SK-N-SH treated with all-trans-retinoic acid at 6 μM for 48 hours (cell line): ENCODE results near the gene DNAI7.
A peak's percentile ranks its signal among the peaks of the same experiment; 100 is the strongest.

Source experiments
- ATAC-seq: fragments of 200-7000 bp; cut with Tn5 transposase; 3 replicates; pipeline ENCODE4 v1.9.1; 2020; ENCODE audit warnings: mild to moderate bottlenecking, moderate library complexity
- ARNTL ChIP-seq: fragments of 450-650 bp; formaldehyde crosslinking; IDR thresholded peaks from 2 replicates; pipeline ENCODE4 v1.5.0; 2020; ENCODE audit warnings: low read depth, mild to moderate bottlenecking, moderate library complexity, borderline replicate concordance
- BACH2 ChIP-seq: fragments of 250-450 bp; sonication (Bioruptor Pico); IDR thresholded peaks from 2 replicates; pipeline ENCODE4 v1.9.0; 2021; ENCODE audit warnings: mild to moderate bottlenecking, borderline replicate concordance
- CREB5 ChIP-seq: fragments of 250-450 bp; sonication (Bioruptor Pico); IDR thresholded peaks from 2 replicates; pipeline ENCODE4 v1.5.1; 2020; ENCODE audit warnings: low read depth, mild to moderate bottlenecking, moderate library complexity
- CSDC2 ChIP-seq: fragments of 250-450 bp; sonication (Bioruptor Pico); IDR thresholded peaks from 2 replicates; pipeline ENCODE4 v1.5.0; 2020; ENCODE audit warnings: mild to moderate bottlenecking, moderate library complexity
- ESRRG ChIP-seq: fragments of 250-450 bp; sonication (Bioruptor Pico); IDR thresholded peaks from 2 replicates; pipeline ENCODE4 v1.6.1; 2021; ENCODE audit warnings: mild to moderate bottlenecking
- GLIS3 ChIP-seq: fragments of 250-450 bp; sonication (Bioruptor Pico); IDR thresholded peaks from 2 replicates; pipeline ENCODE4 v1.5.0; 2020; ENCODE audit warnings: mild to moderate bottlenecking, moderate library complexity
- ISL1 ChIP-seq: fragments of 250-450 bp; sonication (Bioruptor Pico); IDR thresholded peaks from 2 replicates; pipeline ENCODE4 v2.1.2; 2022; ENCODE audit warnings: mild to moderate bottlenecking, moderate library complexity
- OSR1 ChIP-seq: fragments of 250-450 bp; sonication (Bioruptor Pico); IDR thresholded peaks from 2 replicates; pipeline ENCODE4 v1.8.0; 2022; ENCODE audit warnings: moderate library complexity, mild to moderate bottlenecking, inconsistent platforms
- PATZ1 ChIP-seq: fragments of 250-450 bp; sonication (Bioruptor Pico); IDR thresholded peaks from 2 replicates; pipeline ENCODE4 v1.8.0; 2020; ENCODE audit warnings: mild to moderate bottlenecking, moderate library complexity, borderline replicate concordance
- PPARA ChIP-seq: fragments of 250-450 bp; sonication (Bioruptor Pico); IDR thresholded peaks from 2 replicates; pipeline ENCODE4 v1.5.0; 2020; ENCODE audit warnings: mild to moderate bottlenecking, borderline replicate concordance
- RARB ChIP-seq: fragments of 250-450 bp; sonication (Bioruptor Pico); IDR thresholded peaks from 2 replicates; pipeline ENCODE4 v1.8.0; 2021; ENCODE audit warnings: mild to moderate bottlenecking, moderate library complexity
- SNAI2 ChIP-seq: fragments of 250-450 bp; sonication (Bioruptor Pico); IDR thresholded peaks from 2 replicates; pipeline ENCODE4 v1.5.0; 2020; ENCODE audit warnings: mild to moderate bottlenecking, moderate library complexity
- TCF4 ChIP-seq: fragments of 250-450 bp; sonication (Bioruptor Pico); IDR thresholded peaks from 2 replicates; pipeline ENCODE4 v1.8.0; 2021; ENCODE audit warnings: mild to moderate bottlenecking, moderate library complexity, borderline replicate concordance
- ZC3H10 ChIP-seq: fragments of 250-450 bp; sonication (Bioruptor Pico); IDR thresholded peaks from 2 replicates; pipeline ENCODE4 v1.5.1; 2021; ENCODE audit warnings: mild to moderate bottlenecking, moderate library complexity
- ZFP3 ChIP-seq: fragments of 250-450 bp; sonication (Bioruptor Pico); IDR thresholded peaks from 2 replicates; pipeline ENCODE4 v1.5.0; 2020; ENCODE audit warnings: mild to moderate bottlenecking, moderate library complexity
- ZFP30 ChIP-seq: fragments of 450-650 bp; formaldehyde crosslinking; IDR thresholded peaks from 2 replicates; pipeline ENCODE4 v1.5.0; 2022; ENCODE audit warnings: mild to moderate bottlenecking, moderate library complexity
- ZNF565 ChIP-seq: fragments of 450-650 bp; formaldehyde crosslinking; conservative IDR thresholded peaks from 2 replicates; pipeline ENCODE4 v1.5.0; 2020; ENCODE audit warnings: low read depth, mild to moderate bottlenecking, moderate library complexity
- ZNF70 ChIP-seq: fragments of 450-650 bp; formaldehyde crosslinking; IDR thresholded peaks from 2 replicates; pipeline ENCODE4 v1.5.0; 2020; ENCODE audit warnings: mild to moderate bottlenecking, moderate library complexity
- ZNF8 ChIP-seq: fragments of 450-650 bp; formaldehyde crosslinking; IDR thresholded peaks from 2 replicates; pipeline ENCODE4 v1.5.0; 2020; ENCODE audit warnings: mild to moderate bottlenecking, moderate library complexity
- TF ChIP-seq, protein P1 (sequence below): fragments of 250-450 bp; sonication (Bioruptor Pico); IDR thresholded peaks from 2 replicates; pipeline ENCODE4 v1.5.1; 2021; ENCODE audit warnings: mild to moderate bottlenecking, moderate library complexity
- TF ChIP-seq, protein P2 (sequence below): fragments of 250-450 bp; sonication (Bioruptor Pico); IDR thresholded peaks from 2 replicates; pipeline ENCODE4 v1.5.0; 2020; ENCODE audit warnings: mild to moderate bottlenecking, moderate library complexity

The DNAI7 gene

DNA sequence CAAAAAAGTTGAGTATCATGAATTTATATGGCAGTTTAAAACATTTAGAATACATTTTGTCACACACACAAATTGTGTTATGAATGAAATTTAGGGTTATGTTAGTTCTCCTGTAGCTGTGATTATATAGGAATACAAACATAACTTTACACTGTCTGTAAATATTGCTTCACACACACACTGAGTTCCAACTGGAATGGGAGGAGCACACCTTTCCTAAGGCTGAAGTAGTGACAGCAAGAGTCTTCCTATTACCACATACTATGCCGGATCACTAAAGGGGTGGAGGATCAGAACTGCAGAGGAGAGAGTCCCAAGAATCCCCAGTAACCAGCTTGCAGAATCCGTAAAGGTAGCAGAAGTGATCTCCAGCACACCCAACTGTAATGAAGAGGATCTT lies 63.7 kb downstream of the DNAI7 start:
- TF ChIP-seq OSR1 (CRISPR knock-in tag) (no peak), GLIS3 (no peak), ZFP3 (CRISPR knock-in tag) (no peak), ZNF70 (CRISPR knock-in tag) (no peak), SNAI2 (CRISPR knock-in tag) (no peak), RARB (CRISPR knock-in tag) (no peak), ISL1 (no peak), CSDC2 (CRISPR knock-in tag) (no peak), ZNF565 (no peak), PPARA (CRISPR knock-in tag) (no peak), ARNTL (CRISPR knock-in tag) (no peak), TCF4 (CRISPR knock-in tag) (no peak), PATZ1 (CRISPR knock-in tag) (no peak), ZNF8 (CRISPR knock-in tag) (no peak), ESRRG (CRISPR knock-in tag) (no peak), ZC3H10 (no peak)
- TF ChIP-seq, protein P1, sequence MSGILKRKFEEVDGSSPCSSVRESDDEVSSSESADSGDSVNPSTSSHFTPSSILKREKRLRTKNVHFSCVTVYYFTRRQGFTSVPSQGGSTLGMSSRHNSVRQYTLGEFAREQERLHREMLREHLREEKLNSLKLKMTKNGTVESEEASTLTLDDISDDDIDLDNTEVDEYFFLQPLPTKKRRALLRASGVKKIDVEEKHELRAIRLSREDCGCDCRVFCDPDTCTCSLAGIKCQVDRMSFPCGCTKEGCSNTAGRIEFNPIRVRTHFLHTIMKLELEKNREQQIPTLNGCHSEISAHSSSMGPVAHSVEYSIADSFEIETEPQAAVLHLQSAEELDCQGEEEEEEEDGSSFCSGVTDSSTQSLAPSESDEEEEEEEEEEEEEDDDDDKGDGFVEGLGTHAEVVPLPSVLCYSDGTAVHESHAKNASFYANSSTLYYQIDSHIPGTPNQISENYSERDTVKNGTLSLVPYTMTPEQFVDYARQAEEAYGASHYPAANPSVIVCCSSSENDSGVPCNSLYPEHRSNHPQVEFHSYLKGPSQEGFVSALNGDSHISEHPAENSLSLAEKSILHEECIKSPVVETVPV (CRISPR knock-in tag) = no peak
- TF ChIP-seq, protein P2, sequence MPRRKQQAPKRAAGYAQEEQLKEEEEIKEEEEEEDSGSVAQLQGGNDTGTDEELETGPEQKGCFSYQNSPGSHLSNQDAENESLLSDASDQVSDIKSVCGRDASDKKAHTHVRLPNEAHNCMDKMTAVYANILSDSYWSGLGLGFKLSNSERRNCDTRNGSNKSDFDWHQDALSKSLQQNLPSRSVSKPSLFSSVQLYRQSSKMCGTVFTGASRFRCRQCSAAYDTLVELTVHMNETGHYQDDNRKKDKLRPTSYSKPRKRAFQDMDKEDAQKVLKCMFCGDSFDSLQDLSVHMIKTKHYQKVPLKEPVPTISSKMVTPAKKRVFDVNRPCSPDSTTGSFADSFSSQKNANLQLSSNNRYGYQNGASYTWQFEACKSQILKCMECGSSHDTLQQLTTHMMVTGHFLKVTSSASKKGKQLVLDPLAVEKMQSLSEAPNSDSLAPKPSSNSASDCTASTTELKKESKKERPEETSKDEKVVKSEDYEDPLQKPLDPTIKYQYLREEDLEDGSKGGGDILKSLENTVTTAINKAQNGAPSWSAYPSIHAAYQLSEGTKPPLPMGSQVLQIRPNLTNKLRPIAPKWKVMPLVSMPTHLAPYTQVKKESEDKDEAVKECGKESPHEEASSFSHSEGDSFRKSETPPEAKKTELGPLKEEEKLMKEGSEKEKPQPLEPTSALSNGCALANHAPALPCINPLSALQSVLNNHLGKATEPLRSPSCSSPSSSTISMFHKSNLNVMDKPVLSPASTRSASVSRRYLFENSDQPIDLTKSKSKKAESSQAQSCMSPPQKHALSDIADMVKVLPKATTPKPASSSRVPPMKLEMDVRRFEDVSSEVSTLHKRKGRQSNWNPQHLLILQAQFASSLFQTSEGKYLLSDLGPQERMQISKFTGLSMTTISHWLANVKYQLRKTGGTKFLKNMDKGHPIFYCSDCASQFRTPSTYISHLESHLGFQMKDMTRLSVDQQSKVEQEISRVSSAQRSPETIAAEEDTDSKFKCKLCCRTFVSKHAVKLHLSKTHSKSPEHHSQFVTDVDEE (CRISPR knock-in tag) = no peak
- ATAC-seq = no peak

- peak; percentile 58; the same call in 2 of the 3 replicates for ATAC-seq
- TF ChIP-seq PATZ1 (CRISPR knock-in tag) (no peak), ISL1 (no peak), CREB5 (CRISPR knock-in tag) (no peak), CSDC2 (CRISPR knock-in tag) (no peak), ZNF565 (no peak), SNAI2 (CRISPR knock-in tag) (no peak), ZFP30 (no peak)
These were observed 64.2 kb downstream of the DNAI7 start for GRCh38 chr12:25130741-25131188.

DNA sequence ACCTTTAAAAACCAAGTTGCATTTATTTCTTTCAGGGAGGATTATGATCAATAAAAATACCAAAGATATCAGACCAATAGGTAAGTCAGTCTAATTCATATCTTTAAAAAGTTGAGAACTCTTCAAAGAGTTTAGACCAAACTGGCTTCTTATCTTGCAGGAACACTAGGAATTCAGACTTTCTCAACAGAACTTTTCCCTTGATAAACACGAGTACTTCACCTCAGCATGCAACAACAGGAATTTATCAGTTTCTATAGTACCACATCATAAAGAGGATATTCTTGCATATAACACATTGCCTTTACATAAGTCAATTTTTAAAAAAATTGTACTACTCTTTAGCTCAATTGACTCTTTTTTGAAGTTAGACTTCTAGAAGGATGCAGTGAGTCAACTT lies 68.2 kb downstream of the DNAI7 start:
- ATAC-seq = no peak
- TF ChIP-seq ZFP3 (CRISPR knock-in tag) = no peak
- TF ChIP-seq PPARA (CRISPR knock-in tag) = no peak
- TF ChIP-seq ZFP30 = no peak
- no peak for TF ChIP-seq ZNF70 (CRISPR knock-in tag)
- TF ChIP-seq TCF4 (CRISPR knock-in tag) = no peak
- no peak for TF ChIP-seq CREB5 (CRISPR knock-in tag)
- no peak for TF ChIP-seq CSDC2 (CRISPR knock-in tag)
- no peak for TF ChIP-seq ZNF565
- TF ChIP-seq RARB (CRISPR knock-in tag) = no peak
- no peak for TF ChIP-seq SNAI2 (CRISPR knock-in tag)
- no peak for TF ChIP-seq ISL1
- no peak for TF ChIP-seq PATZ1 (CRISPR knock-in tag)
- TF ChIP-seq, protein P2 (CRISPR knock-in tag) = no peak
- TF ChIP-seq BACH2 (CRISPR knock-in tag) = no peak
